ENCODE results near the gene FADS1. TPM values are rescaled to one million over a fixed set of nuclear protein-coding genes. Genes with fewer than 3 reads are reported as not detected.

Gene FADS1
- total RNA-seq, 1 experiment from 2014 or later: 105 TPM

DNA sequence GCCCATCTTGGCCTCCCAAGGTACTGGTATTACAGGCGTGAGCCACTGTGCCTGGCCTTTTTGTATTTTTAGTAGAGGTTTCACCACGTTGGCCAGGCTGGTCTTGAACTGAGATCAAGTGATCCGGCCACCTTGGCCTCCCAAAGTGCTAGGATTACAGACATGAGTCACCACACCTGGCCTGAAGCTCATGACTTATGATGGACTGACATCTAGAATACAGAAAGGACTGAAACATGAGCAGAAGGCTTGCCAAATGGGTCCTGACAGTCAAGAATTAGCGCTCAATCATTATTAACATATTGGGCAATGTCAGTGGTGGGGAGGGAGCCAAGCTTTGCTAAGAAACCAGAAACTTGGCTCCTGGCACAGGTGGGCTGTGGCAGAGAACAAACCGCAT, 5.0 kb downstream of the FADS1 start:
- CTCF ChIA-PET: no interaction called here

More for the DNA sequence above, 5.0 kb downstream of the FADS1 start:
- ATAC-seq (no peak), DNase-seq (ENCODE audit: low spot score) (no peak)
- peaks cover 4% of the 10 kb centered on the region; the same call in 1 of the 2 replicates for H3K9me3 Mint-ChIP-seq
- no peak for TF ChIP-seq NFYB (CRISPR knock-in tag; conservative IDR thresholded peaks at IDR 0.05; ENCODE audit: low read depth)
- TF ChIP-seq, protein P1, sequence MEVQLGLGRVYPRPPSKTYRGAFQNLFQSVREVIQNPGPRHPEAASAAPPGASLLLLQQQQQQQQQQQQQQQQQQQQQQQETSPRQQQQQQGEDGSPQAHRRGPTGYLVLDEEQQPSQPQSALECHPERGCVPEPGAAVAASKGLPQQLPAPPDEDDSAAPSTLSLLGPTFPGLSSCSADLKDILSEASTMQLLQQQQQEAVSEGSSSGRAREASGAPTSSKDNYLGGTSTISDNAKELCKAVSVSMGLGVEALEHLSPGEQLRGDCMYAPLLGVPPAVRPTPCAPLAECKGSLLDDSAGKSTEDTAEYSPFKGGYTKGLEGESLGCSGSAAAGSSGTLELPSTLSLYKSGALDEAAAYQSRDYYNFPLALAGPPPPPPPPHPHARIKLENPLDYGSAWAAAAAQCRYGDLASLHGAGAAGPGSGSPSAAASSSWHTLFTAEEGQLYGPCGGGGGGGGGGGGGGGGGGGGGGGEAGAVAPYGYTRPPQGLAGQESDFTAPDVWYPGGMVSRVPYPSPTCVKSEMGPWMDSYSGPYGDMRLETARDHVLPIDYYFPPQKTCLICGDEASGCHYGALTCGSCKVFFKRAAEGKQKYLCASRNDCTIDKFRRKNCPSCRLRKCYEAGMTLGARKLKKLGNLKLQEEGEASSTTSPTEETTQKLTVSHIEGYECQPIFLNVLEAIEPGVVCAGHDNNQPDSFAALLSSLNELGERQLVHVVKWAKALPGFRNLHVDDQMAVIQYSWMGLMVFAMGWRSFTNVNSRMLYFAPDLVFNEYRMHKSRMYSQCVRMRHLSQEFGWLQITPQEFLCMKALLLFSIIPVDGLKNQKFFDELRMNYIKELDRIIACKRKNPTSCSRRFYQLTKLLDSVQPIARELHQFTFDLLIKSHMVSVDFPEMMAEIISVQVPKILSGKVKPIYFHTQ (CRISPR knock-in tag; IDR thresholded peaks at IDR 0.05): no peak
- no peak for TF ChIP-seq FOXP1 (CRISPR knock-in tag; IDR thresholded peaks at IDR 0.05; ENCODE audit: borderline replicate concordance)
- TF ChIP-seq, protein P2, sequence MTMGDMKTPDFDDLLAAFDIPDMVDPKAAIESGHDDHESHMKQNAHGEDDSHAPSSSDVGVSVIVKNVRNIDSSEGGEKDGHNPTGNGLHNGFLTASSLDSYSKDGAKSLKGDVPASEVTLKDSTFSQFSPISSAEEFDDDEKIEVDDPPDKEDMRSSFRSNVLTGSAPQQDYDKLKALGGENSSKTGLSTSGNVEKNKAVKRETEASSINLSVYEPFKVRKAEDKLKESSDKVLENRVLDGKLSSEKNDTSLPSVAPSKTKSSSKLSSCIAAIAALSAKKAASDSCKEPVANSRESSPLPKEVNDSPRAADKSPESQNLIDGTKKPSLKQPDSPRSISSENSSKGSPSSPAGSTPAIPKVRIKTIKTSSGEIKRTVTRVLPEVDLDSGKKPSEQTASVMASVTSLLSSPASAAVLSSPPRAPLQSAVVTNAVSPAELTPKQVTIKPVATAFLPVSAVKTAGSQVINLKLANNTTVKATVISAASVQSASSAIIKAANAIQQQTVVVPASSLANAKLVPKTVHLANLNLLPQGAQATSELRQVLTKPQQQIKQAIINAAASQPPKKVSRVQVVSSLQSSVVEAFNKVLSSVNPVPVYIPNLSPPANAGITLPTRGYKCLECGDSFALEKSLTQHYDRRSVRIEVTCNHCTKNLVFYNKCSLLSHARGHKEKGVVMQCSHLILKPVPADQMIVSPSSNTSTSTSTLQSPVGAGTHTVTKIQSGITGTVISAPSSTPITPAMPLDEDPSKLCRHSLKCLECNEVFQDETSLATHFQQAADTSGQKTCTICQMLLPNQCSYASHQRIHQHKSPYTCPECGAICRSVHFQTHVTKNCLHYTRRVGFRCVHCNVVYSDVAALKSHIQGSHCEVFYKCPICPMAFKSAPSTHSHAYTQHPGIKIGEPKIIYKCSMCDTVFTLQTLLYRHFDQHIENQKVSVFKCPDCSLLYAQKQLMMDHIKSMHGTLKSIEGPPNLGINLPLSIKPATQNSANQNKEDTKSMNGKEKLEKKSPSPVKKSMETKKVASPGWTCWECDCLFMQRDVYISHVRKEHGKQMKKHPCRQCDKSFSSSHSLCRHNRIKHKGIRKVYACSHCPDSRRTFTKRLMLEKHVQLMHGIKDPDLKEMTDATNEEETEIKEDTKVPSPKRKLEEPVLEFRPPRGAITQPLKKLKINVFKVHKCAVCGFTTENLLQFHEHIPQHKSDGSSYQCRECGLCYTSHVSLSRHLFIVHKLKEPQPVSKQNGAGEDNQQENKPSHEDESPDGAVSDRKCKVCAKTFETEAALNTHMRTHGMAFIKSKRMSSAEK (CRISPR knock-in tag; IDR thresholded peaks at IDR 0.05; ENCODE audit: borderline replicate concordance): no peak
- TF ChIP-seq MXD4 (CRISPR knock-in tag; IDR thresholded peaks at IDR 0.05; ENCODE audit: borderline replicate concordance): no peak
- no peak for TF ChIP-seq ZBTB21 (CRISPR knock-in tag; IDR thresholded peaks at IDR 0.05; ENCODE audit: borderline replicate concordance)
- TF ChIP-seq MYBL2 (CRISPR knock-in tag; IDR thresholded peaks at IDR 0.05): no peak
- no peak for TF ChIP-seq CREM (CRISPR knock-in tag; IDR thresholded peaks at IDR 0.05)
- TF ChIP-seq, protein P3, sequence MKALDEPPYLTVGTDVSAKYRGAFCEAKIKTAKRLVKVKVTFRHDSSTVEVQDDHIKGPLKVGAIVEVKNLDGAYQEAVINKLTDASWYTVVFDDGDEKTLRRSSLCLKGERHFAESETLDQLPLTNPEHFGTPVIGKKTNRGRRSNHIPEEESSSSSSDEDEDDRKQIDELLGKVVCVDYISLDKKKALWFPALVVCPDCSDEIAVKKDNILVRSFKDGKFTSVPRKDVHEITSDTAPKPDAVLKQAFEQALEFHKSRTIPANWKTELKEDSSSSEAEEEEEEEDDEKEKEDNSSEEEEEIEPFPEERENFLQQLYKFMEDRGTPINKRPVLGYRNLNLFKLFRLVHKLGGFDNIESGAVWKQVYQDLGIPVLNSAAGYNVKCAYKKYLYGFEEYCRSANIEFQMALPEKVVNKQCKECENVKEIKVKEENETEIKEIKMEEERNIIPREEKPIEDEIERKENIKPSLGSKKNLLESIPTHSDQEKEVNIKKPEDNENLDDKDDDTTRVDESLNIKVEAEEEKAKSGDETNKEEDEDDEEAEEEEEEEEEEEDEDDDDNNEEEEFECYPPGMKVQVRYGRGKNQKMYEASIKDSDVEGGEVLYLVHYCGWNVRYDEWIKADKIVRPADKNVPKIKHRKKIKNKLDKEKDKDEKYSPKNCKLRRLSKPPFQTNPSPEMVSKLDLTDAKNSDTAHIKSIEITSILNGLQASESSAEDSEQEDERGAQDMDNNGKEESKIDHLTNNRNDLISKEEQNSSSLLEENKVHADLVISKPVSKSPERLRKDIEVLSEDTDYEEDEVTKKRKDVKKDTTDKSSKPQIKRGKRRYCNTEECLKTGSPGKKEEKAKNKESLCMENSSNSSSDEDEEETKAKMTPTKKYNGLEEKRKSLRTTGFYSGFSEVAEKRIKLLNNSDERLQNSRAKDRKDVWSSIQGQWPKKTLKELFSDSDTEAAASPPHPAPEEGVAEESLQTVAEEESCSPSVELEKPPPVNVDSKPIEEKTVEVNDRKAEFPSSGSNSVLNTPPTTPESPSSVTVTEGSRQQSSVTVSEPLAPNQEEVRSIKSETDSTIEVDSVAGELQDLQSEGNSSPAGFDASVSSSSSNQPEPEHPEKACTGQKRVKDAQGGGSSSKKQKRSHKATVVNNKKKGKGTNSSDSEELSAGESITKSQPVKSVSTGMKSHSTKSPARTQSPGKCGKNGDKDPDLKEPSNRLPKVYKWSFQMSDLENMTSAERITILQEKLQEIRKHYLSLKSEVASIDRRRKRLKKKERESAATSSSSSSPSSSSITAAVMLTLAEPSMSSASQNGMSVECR (CRISPR knock-in tag; IDR thresholded peaks at IDR 0.05; ENCODE audit: borderline replicate concordance): no peak
- no peak for TF ChIP-seq CREB1 (CRISPR knock-in tag; IDR thresholded peaks at IDR 0.05)
- no peak for TF ChIP-seq ZNF317 (CRISPR knock-in tag; IDR thresholded peaks at IDR 0.05; ENCODE audit: borderline replicate concordance, low read depth)
- TF ChIP-seq ELF4 (CRISPR knock-in tag; IDR thresholded peaks at IDR 0.05; ENCODE audit: low read depth): no peak
- TF ChIP-seq, protein P4, sequence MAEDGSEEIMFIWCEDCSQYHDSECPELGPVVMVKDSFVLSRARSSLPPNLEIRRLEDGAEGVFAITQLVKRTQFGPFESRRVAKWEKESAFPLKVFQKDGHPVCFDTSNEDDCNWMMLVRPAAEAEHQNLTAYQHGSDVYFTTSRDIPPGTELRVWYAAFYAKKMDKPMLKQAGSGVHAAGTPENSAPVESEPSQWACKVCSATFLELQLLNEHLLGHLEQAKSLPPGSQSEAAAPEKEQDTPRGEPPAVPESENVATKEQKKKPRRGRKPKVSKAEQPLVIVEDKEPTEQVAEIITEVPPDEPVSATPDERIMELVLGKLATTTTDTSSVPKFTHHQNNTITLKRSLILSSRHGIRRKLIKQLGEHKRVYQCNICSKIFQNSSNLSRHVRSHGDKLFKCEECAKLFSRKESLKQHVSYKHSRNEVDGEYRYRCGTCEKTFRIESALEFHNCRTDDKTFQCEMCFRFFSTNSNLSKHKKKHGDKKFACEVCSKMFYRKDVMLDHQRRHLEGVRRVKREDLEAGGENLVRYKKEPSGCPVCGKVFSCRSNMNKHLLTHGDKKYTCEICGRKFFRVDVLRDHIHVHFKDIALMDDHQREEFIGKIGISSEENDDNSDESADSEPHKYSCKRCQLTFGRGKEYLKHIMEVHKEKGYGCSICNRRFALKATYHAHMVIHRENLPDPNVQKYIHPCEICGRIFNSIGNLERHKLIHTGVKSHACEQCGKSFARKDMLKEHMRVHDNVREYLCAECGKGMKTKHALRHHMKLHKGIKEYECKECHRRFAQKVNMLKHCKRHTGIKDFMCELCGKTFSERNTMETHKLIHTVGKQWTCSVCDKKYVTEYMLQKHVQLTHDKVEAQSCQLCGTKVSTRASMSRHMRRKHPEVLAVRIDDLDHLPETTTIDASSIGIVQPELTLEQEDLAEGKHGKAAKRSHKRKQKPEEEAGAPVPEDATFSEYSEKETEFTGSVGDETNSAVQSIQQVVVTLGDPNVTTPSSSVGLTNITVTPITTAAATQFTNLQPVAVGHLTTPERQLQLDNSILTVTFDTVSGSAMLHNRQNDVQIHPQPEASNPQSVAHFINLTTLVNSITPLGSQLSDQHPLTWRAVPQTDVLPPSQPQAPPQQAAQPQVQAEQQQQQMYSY (CRISPR knock-in tag; IDR thresholded peaks at IDR 0.05): no peak
- TF ChIP-seq, protein P5, sequence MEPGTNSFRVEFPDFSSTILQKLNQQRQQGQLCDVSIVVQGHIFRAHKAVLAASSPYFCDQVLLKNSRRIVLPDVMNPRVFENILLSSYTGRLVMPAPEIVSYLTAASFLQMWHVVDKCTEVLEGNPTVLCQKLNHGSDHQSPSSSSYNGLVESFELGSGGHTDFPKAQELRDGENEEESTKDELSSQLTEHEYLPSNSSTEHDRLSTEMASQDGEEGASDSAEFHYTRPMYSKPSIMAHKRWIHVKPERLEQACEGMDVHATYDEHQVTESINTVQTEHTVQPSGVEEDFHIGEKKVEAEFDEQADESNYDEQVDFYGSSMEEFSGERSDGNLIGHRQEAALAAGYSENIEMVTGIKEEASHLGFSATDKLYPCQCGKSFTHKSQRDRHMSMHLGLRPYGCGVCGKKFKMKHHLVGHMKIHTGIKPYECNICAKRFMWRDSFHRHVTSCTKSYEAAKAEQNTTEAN (CRISPR knock-in tag; IDR thresholded peaks at IDR 0.05): no peak
- no peak for TF ChIP-seq ATF1 (CRISPR knock-in tag; IDR thresholded peaks at IDR 0.05)
- no peak for TF ChIP-seq ZNF232 (CRISPR knock-in tag; IDR thresholded peaks at IDR 0.05)
- no peak for TF ChIP-seq ZNF671 (CRISPR knock-in tag; IDR thresholded peaks at IDR 0.05)
- TF ChIP-seq TCF7 (CRISPR knock-in tag; IDR thresholded peaks at IDR 0.05; ENCODE audit: low read depth): no peak
- H3K4me1 Mint-ChIP-seq: peaks cover 10% of the 10 kb centered on the region
- H3K27me3 Mint-ChIP-seq (ENCODE audit: low read depth): no peaks in the 10 kb centered on the region; the same call in 1 of the 2 replicates
- peaks cover 75% of the 10 kb centered on the region for H3K36me3 Mint-ChIP-seq
- POLR2A ChIA-PET: interaction anchor here (0.6 kb wide), 1 partner anchor 68 kb away, joined by 3 read pairs; no protein-coding TSS in a partner anchor
- H3K4me3 Mint-ChIP-seq: no peak overlapping the region
- H3K27ac Mint-ChIP-seq: no peak overlapping the region
